GM23338 (cell line): ENCODE results near the gene LDLRAD2. TPM values are rescaled to one million over a fixed set of nuclear protein-coding genes. Genes with fewer than 3 reads are reported as not detected.

Experiments used
- ATAC-seq: fragments of 200-7000 bp; cut with Tn5 transposase; 3 replicates; pipeline ENCODE4 v1.9.1; 2020
- DNase-seq: peaks from one replicate; pipeline ENCODE4 v3.0.0-alpha.2; 2015; ENCODE audit warnings: low spot score
- H2AFZ ChIP-seq: fragments of 200-600 bp; sonication (generic); 2 replicates; pipeline ENCODE4 v1.8.0; 2016; ENCODE audit warnings: antibody characterized with exemption, mild to moderate bottlenecking, moderate library complexity
- H3F3A ChIP-seq: fragments of 200-600 bp; sonication (generic); replicated peaks from 2 replicates; pipeline ENCODE4 v1.8.0; 2017; ENCODE audit warnings: antibody characterized with exemption, mixed run types, low read depth
- H3K27ac ChIP-seq: fragments of 200-600 bp; sonication (generic); 2 replicates; pipeline ENCODE4 v1.6.1; 2016; ENCODE audit warnings: low read depth
- H3K27me3 ChIP-seq: fragments of 200-600 bp; sonication (generic); 2 replicates; pipeline ENCODE4 v1.8.0; 2016; ENCODE audit warnings: mild to moderate bottlenecking, mixed run types, moderate library complexity; ENCODE audit not compliant: insufficient read depth
- H3K36me3 ChIP-seq: fragments of 200-600 bp; sonication (generic); 2 replicates; pipeline ENCODE4 v1.8.0; 2016; ENCODE audit warnings: mild to moderate bottlenecking; ENCODE audit not compliant: insufficient read depth
- H3K4me1 ChIP-seq: fragments of 200-600 bp; sonication (generic); 2 replicates; pipeline ENCODE4 v1.8.0; 2016; ENCODE audit warnings: mild to moderate bottlenecking, moderate library complexity; ENCODE audit not compliant: insufficient read depth
- H3K4me2 ChIP-seq: fragments of 200-600 bp; sonication (generic); 2 replicates; pipeline ENCODE4 v1.7.1; 2017; ENCODE audit warnings: mixed run types
- H3K4me3 ChIP-seq: fragments of 200-600 bp; sonication (generic); 2 replicates; pipeline ENCODE4 v1.6.1; 2016; ENCODE audit warnings: mixed run types
- H3K79me2 ChIP-seq: fragments of 200-600 bp; sonication (generic); replicated peaks from 2 replicates; pipeline ENCODE4 v1.8.0; 2017; ENCODE audit warnings: mild to moderate bottlenecking; ENCODE audit not compliant: insufficient read depth
- H3K9me2 ChIP-seq: fragments of 200-600 bp; sonication (generic); 2 replicates; pipeline ENCODE4 v1.8.0; 2017; ENCODE audit not compliant: insufficient read depth
- H4K20me1 ChIP-seq: fragments of 200-600 bp; sonication (generic); replicated peaks from 2 replicates; pipeline ENCODE4 v1.8.0; 2017; ENCODE audit warnings: mild to moderate bottlenecking; ENCODE audit not compliant: insufficient read depth
- H3K27ac Mint-ChIP-seq: 2 replicates; pipeline ENCODE4 v1.8.0; 2020; ENCODE audit warnings: inconsistent platforms, mild to moderate bottlenecking, moderate library complexity, mixed read lengths
- H3K27me3 Mint-ChIP-seq: 3 replicates; pipeline ENCODE4 v1.8.0; 2022; ENCODE audit warnings: low read depth, mild to moderate bottlenecking, moderate library complexity, mixed read lengths, inconsistent platforms; ENCODE audit not compliant: insufficient read depth, poor library complexity
- H3K36me3 Mint-ChIP-seq: 3 replicates; pipeline ENCODE4 v1.8.0; 2021; ENCODE audit warnings: low read depth, mild to moderate bottlenecking, inconsistent platforms, moderate library complexity, mixed read lengths
- H3K4me1 Mint-ChIP-seq: 3 replicates; pipeline ENCODE4 v1.8.0; 2020; ENCODE audit warnings: mild to moderate bottlenecking, inconsistent platforms, mixed read lengths
- H3K4me3 Mint-ChIP-seq: 3 replicates; pipeline ENCODE4 v1.8.0; 2021; ENCODE audit warnings: moderate library complexity, mild to moderate bottlenecking, inconsistent platforms, mixed read lengths
- H3K9me3 Mint-ChIP-seq: 3 replicates; pipeline ENCODE4 v1.8.0; 2020; ENCODE audit warnings: moderate library complexity, mild to moderate bottlenecking, inconsistent platforms, mixed read lengths
- EZH2phosphoT487 ChIP-seq: fragments of 200-600 bp; sonication (generic); IDR thresholded peaks from one replicate; pipeline ENCODE4 v1.8.1; 2018; ENCODE audit warnings: antibody characterized with exemption; ENCODE audit not compliant: unreplicated experiment
- NANOG ChIP-seq: IDR thresholded peaks from 2 replicates; pipeline ENCODE4 v1.6.1; 2016; ENCODE audit warnings: antibody characterized with exemption, borderline replicate concordance
- STAT1 ChIP-seq: IDR thresholded peaks from one replicate; pipeline ENCODE4 v1.6.1; 2016; ENCODE audit warnings: antibody characterized with exemption; ENCODE audit not compliant: unreplicated experiment
- ZNF114 ChIP-seq: fragments of 250-450 bp; sonication (Bioruptor Pico); IDR thresholded peaks from 2 replicates; pipeline ENCODE4 v1.5.0; 2020; ENCODE audit warnings: mild to moderate bottlenecking, moderate library complexity
- polyA plus RNA-seq: library from polyadenylated mRNA; unstranded; fragments of >200 nt; fragmentation: Nextera tagmentation; extraction: Ambion mirVana; gene quantifications from 2 replicates; pipeline ENCODE4 v1.2.1, GENCODE V29; 2016
- total RNA-seq: library from RNA; depleted of rRNA; stranded (reverse); fragments of >200 nt; shearing (Covaris generic); gene quantifications from 2 replicates; pipeline ENCODE4 v1.2.3, GENCODE V29; 2014
- TF ChIP-seq, protein P1 (sequence below): IDR thresholded peaks from 2 replicates; pipeline ENCODE4 v1.6.1; 2016; ENCODE audit warnings: antibody characterized with exemption
- TF ChIP-seq, protein P2 (sequence below), 2 experiments: fragments of 200-600 bp in 1 of 2; sonication (generic) in 1 of 2; conservative IDR thresholded peaks; 2 replicates each; pipeline versions ENCODE4 v1.5.1 to v1.6.1; 2016 to 2017; ENCODE audit warnings: antibody characterized with exemption in 2 of 2, low read depth in 2 of 2, mild to moderate bottlenecking in 2 of 2, moderate library complexity in 1 of 2
- TF ChIP-seq, protein P3 (sequence below): fragments of 250-450 bp; sonication (Bioruptor Pico); IDR thresholded peaks from 2 replicates; pipeline ENCODE4 v1.5.0; 2020; ENCODE audit warnings: mild to moderate bottlenecking, moderate library complexity

The LDLRAD2 gene
- total and polyA plus RNA-seq, 2 experiments from 2014 or later = 1.6 to 5.8 TPM

GRCh38 chr1:21870611-21871010, 58.5 kb downstream of the LDLRAD2 start:
- H3K9me3 Mint-ChIP-seq = no peaks in the 10 kb centered on the region
- H3K27ac ChIP-seq = no peak overlapping the region
- peaks cover 8% of the 10 kb centered on the region; the same call in 1 of the 2 replicates for H3K4me1 ChIP-seq
- H3K4me3 ChIP-seq = no peak overlapping the region
- no peaks in the 10 kb centered on the region for H3K27me3 ChIP-seq
- no peak overlapping the region for H3K4me3 Mint-ChIP-seq
- H3K27me3 Mint-ChIP-seq = peaks cover 10% of the 10 kb centered on the region
- H3K36me3 Mint-ChIP-seq = peaks cover 27% of the 10 kb centered on the region
- no peak overlapping the region for H2AFZ ChIP-seq
- H3K9me2 ChIP-seq = no peaks in the 10 kb centered on the region
- H3K4me2 ChIP-seq = no peak overlapping the region
- H3K4me1 Mint-ChIP-seq = peaks cover 20% of the 10 kb centered on the region
- H3K27ac Mint-ChIP-seq = peak overlapping the region; percentile 53; the same call in 1 of the 2 replicates
- no peaks in the 10 kb centered on the region for H3F3A ChIP-seq
- ATAC-seq = no peak
- 0 out of 2 replicates have a peak, but pooled peaks cover 6% of the 10 kb centered on the region for H4K20me1 ChIP-seq
- H3K79me2 ChIP-seq = no peaks in the 10 kb centered on the region
- no peak for DNase-seq
- TF ChIP-seq EZH2phosphoT487 (no peak), NANOG (no peak), STAT1 (no peak), ZNF114 (CRISPR knock-in tag) (no peak)
- TF ChIP-seq, protein P1, sequence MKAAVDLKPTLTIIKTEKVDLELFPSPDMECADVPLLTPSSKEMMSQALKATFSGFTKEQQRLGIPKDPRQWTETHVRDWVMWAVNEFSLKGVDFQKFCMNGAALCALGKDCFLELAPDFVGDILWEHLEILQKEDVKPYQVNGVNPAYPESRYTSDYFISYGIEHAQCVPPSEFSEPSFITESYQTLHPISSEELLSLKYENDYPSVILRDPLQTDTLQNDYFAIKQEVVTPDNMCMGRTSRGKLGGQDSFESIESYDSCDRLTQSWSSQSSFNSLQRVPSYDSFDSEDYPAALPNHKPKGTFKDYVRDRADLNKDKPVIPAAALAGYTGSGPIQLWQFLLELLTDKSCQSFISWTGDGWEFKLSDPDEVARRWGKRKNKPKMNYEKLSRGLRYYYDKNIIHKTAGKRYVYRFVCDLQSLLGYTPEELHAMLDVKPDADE = no peak
- TF ChIP-seq, protein P2, sequence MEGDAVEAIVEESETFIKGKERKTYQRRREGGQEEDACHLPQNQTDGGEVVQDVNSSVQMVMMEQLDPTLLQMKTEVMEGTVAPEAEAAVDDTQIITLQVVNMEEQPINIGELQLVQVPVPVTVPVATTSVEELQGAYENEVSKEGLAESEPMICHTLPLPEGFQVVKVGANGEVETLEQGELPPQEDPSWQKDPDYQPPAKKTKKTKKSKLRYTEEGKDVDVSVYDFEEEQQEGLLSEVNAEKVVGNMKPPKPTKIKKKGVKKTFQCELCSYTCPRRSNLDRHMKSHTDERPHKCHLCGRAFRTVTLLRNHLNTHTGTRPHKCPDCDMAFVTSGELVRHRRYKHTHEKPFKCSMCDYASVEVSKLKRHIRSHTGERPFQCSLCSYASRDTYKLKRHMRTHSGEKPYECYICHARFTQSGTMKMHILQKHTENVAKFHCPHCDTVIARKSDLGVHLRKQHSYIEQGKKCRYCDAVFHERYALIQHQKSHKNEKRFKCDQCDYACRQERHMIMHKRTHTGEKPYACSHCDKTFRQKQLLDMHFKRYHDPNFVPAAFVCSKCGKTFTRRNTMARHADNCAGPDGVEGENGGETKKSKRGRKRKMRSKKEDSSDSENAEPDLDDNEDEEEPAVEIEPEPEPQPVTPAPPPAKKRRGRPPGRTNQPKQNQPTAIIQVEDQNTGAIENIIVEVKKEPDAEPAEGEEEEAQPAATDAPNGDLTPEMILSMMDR (conservative IDR thresholded peaks at IDR 0.05; ENCODE audit: low read depth in 2 of 2) = no peak
- TF ChIP-seq, protein P3, sequence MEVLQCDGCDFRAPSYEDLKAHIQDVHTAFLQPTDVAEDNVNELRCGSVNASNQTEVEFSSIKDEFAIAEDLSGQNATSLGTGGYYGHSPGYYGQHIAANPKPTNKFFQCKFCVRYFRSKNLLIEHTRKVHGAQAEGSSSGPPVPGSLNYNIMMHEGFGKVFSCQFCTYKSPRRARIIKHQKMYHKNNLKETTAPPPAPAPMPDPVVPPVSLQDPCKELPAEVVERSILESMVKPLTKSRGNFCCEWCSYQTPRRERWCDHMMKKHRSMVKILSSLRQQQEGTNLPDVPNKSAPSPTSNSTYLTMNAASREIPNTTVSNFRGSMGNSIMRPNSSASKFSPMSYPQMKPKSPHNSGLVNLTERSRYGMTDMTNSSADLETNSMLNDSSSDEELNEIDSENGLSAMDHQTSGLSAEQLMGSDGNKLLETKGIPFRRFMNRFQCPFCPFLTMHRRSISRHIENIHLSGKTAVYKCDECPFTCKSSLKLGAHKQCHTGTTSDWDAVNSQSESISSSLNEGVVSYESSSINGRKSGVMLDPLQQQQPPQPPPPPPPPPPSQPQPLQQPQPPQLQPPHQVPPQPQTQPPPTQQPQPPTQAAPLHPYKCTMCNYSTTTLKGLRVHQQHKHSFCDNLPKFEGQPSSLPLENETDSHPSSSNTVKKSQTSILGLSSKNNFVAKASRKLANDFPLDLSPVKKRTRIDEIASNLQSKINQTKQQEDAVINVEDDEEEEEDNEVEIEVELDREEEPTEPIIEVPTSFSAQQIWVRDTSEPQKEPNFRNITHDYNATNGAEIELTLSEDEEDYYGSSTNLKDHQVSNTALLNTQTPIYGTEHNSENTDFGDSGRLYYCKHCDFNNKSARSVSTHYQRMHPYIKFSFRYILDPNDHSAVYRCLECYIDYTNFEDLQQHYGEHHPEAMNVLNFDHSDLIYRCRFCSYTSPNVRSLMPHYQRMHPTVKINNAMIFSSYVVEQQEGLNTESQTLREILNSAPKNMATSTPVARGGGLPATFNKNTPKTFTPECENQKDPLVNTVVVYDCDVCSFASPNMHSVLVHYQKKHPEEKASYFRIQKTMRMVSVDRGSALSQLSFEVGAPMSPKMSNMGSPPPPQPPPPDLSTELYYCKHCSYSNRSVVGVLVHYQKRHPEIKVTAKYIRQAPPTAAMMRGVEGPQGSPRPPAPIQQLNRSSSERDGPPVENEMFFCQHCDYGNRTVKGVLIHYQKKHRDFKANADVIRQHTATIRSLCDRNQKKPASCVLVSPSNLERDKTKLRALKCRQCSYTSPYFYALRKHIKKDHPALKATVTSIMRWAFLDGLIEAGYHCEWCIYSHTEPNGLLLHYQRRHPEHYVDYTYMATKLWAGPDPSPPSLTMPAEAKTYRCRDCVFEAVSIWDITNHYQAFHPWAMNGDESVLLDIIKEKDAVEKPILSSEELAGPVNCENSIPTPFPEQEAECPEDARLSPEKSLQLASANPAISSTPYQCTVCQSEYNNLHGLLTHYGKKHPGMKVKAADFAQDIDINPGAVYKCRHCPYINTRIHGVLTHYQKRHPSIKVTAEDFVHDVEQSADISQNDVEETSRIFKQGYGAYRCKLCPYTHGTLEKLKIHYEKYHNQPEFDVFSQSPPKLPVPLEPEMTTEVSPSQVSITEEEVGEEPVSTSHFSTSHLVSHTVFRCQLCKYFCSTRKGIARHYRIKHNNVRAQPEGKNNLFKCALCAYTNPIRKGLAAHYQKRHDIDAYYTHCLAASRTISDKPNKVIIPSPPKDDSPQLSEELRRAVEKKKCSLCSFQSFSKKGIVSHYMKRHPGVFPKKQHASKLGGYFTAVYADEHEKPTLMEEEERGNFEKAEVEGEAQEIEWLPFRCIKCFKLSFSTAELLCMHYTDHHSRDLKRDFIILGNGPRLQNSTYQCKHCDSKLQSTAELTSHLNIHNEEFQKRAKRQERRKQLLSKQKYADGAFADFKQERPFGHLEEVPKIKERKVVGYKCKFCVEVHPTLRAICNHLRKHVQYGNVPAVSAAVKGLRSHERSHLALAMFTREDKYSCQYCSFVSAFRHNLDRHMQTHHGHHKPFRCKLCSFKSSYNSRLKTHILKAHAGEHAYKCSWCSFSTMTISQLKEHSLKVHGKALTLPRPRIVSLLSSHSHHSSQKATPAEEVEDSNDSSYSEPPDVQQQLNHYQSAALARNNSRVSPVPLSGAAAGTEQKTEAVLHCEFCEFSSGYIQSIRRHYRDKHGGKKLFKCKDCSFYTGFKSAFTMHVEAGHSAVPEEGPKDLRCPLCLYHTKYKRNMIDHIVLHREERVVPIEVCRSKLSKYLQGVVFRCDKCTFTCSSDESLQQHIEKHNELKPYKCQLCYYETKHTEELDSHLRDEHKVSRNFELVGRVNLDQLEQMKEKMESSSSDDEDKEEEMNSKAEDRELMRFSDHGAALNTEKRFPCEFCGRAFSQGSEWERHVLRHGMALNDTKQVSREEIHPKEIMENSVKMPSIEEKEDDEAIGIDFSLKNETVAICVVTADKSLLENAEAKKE (CRISPR knock-in tag) = no peak
- H3K36me3 ChIP-seq = peaks cover 6% of the 10 kb centered on the region
